HG02642 (cell line): Measurements from ENCODE around the gene C4A.
"Not testable (repeated sequence)": the region's sequence is repeated elsewhere in the genome, so short reads cannot be mapped to it uniquely, and the experiment has no call there.

Experiments used
- ATAC-seq: cut with Tn5 transposase; IDR thresholded peaks from one replicate; pipeline ENCODE4 v1.9.1; 2021; ENCODE audit warnings: mild to moderate bottlenecking; ENCODE audit not compliant: unreplicated experiment, poor library complexity

Gene C4A

DNA sequence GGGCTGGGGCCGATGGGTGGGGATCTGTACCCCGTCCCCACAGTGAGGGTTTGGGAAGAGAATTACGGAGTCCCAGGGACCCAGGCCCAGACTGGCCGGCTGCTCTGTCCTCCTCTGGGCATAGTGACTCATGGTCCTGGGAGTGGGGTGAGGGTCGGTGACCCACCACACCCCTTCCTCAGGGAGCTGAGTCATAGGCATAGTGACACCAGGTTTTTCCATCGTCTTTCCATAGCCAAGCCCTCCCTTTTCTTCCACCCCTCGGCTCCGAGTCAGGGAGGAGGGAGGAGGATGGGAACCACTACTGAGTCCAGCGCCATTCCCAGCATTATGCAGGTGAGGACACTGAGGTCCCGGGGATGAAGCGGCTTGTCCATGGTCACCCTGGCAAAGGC, 65.2 kb downstream of the C4A start:
- ATAC-seq = no peak

DNA sequence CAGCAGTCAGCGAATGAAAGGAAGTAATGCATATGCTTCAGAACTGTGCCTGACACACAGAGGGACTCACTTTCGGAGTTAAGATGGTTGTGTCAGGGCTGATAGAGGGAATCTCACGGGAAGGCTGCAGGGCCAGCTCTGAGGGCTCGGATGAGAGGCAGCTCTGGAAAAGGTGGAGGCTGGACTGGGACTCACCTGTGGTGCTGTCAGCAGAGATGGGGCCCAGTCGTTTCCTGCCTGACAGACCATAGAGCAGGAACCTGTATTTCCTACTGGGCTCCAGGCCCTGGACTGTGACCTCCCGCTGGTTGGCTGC, 65.6 kb downstream of the C4A start:
- no peak for ATAC-seq

DNA sequence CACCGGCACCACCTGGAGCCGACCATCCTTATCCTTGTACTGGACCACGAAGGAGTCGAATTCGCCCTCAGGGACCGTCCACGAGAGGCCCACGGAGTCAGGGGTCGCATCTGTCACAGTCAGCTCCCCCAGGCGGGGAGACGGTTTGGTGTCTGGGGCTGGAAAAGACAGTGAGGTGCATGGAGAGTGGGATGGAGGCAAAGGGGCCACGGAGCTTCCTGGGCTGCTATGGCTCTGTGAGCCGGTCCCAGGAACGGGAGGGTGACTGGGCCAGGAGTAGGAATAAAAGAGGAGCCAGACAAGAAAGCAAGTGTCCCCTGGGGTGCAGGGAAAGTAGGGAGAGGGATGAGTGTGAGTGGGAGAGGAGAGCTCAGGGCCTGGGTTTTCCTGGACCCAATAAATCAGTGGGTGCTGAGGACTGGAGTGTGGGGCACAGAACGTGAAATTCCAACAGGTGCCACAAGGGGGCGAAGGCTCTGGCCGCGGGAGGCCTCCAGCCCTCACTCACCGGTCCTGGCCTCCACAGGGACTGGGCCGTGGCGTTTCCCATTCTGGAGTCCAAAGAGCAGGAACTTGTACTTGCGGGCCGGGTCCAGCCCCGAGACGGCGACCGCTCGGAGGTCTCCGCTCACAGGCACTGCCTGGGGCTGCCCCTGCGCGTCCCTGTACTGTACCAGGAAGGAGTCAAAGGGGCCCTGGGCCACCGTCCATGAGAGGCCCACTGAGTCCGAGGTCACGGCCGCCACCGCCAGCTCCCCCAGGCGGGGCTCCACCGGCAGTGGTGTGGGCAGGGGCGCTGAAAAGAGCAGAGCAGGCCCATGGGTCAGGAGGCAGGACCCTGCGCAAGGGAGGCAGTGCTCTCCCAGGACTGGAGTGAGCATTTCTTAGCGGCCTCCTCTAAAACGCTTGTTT, 66.3 kb downstream of the C4A start:
- no peak for ATAC-seq

DNA sequence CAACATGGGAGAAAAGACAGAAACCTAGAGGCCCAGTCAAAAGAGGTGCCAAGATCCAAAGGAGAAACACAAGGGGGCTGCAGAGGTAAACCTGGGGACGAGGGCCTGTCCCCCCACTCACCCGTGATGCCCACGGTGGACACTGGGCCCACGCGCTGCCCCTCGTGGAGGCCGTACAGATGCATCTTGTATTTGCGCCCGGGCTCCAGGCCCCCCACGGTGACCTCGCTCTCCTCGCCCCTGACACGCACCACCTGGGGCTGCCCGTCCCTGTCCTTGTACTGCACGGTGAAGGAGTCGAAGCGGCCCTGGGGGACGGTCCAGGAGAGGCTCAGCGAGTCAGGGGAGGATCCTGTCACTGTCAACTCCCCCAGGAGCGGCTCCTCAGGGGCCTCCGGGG, 67.3 kb downstream of the C4A start:
- not testable (repeated sequence) for ATAC-seq

DNA sequence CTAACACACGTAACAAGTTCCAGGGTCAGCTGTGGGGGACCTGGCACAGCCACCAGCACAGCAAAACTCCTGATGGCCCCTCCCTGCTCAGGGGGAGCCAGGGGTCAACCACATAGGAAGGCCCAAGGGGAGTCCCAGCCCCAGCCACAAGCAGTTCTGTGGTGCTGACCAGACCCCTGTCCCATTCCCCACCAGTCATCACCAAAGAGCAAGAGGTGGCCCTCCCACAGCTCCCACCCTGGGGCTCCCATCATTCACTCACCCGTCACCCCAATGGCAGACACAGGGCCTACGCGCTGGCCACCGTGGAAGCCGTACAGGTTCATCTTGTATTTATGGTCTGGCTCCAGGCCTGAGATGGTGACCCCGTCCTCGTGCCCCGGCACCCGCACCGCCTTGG, 67.9 kb downstream of the C4A start:
- ATAC-seq = not testable (repeated sequence)

DNA sequence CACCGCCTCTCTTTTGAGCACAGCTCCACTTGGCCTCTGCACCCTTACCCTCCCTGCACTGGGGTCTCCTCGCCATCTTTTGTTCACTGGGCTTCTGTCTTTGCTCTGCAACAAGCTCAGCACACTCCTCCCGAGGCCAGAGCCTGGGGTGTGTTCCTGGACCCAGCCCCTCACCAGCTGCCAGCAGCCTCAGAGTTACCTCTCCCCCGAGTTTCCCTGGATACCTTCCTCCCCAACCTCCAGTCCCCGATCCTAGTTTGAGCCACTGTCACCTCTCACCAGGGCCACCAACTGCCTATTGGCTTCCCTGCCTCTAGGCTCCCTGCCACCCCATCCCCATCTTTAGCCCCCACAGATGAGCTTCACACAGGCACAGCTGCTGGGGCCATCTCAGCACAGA, 68.7 kb downstream of the C4A start:
- ATAC-seq = no peak
